ENCODE results near the gene HIRIP3.

Gene HIRIP3

GRCh38 chr16:30030841-30031413, 35.5 kb upstream of the HIRIP3 start, which contains the start of gene TLCD3B:
TLCD3B (minus strand) TSS chr16:30031271; CDS start chr16:30030527, 744 bp downstream.
- H3K27ac ChIP-seq, result no peak within 1 kb of the TSS
- no peak for DNase-seq (ENCODE audit: low spot score)
- H3K4me3 ChIP-seq, result peak within 1 kb of the TSS; percentile 59
- TF ChIP-seq CTCF (IDR thresholded peaks at IDR 0.05), result no peak

GRCh38 chr16:30030011-30030685, 34.7 kb upstream of the HIRIP3 start:
- DNase-seq (ENCODE audit: low spot score), result no peak
- TF ChIP-seq CTCF (IDR thresholded peaks at IDR 0.05), result no peak
- Histone ChIP-seq H3K27ac (no peak overlapping the region), H3K4me3 (no peak overlapping the region)

- DNase-seq (ENCODE audit: low spot score), result no peak
- Histone ChIP-seq H3K27ac (no peak overlapping the region), H3K4me3 (no peak overlapping the region)
- TF ChIP-seq CTCF (IDR thresholded peaks at IDR 0.05), result no peak
Observed at GRCh38 chr16:30028438-30029076, 33.1 kb upstream of the HIRIP3 start.

- Histone ChIP-seq H3K4me3 (no peak overlapping the region), H3K27ac (no peak overlapping the region)
- no peak for TF ChIP-seq CTCF (IDR thresholded peaks at IDR 0.05)
- no peak for DNase-seq (ENCODE audit: low spot score)
Observed at GRCh38 chr16:30027588-30028437, 32.4 kb upstream of the HIRIP3 start.

DNA sequence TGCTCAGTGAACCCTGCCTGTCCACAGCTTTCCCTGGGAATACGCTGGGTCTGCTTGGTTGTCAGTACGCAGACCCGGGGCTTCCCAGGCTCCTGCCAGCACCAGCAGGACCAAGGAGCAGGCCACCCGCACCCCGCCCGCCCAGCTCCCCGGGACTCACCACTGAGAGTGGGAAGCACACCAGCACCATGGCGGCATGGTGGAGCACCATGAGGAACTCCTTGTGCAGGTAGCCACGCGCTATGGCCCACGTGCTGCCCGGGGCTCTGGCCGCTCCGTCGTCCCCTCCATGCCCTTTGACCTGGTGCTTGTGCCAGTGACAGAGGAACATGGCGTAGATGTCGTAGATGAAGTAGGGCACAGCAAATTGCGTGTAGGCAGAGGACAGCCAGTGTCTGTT, 31.0 kb upstream of the HIRIP3 start:
- no peak for TF ChIP-seq CTCF (IDR thresholded peaks at IDR 0.05)
- no peak for DNase-seq (ENCODE audit: low spot score)
- H3K27ac ChIP-seq, result no peak overlapping the region
- no peak overlapping the region for H3K4me3 ChIP-seq

DNA sequence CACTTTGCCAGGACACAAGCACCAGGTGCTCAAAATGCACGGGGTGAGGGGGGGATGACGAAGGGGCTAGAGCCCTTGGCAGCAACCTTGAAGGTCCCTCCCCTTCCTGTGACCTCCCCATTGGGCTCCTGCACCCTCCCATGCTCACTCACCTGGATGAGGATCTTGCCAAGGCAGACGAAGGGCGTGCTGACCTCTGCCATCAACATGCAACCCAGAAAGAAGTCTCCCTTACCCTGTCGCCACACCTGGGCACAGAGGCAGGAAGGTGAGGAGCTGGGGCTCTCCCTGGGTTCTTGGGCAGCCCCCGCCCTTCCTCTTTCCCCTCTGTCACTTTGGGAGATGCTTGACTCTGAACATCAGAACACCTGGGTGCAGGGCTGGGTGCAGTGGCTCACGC, 30.2 kb upstream of the HIRIP3 start:
- Histone ChIP-seq H3K4me3 (no peak overlapping the region), H3K27ac (no peak overlapping the region)
- DNase-seq (ENCODE audit: low spot score), result no peak
- TF ChIP-seq CTCF (IDR thresholded peaks at IDR 0.05), result no peak
